Fibroblast of lung (primary cell): ENCODE measurements around the gene AXIN2.

Source experiments
- CTCF ChIP-seq, 2 donors: IDR thresholded peaks in 1 of 2; conservative IDR thresholded peaks in 1 of 2; 1 replicate in 1 of 2; 2 replicates in 1 of 2; pipeline ENCODE4 v1.5.1; 2011 to 2012; ENCODE audit warnings: low read length in 2 of 2, control low read depth in 1 of 2, inconsistent platforms in 1 of 2, low read depth in 1 of 2, mild to moderate bottlenecking in 1 of 2
- EZH2 ChIP-seq: IDR thresholded peaks from 2 replicates; pipeline ENCODE4 v1.5.1; 2012; ENCODE audit warnings: low read length, control low read depth, mild to moderate bottlenecking; ENCODE audit errors: missing control alignments

- TF ChIP-seq CTCF (conservative IDR thresholded peaks at IDR 0.05 in 1 of 2, IDR thresholded peaks at IDR 0.05 in 1 of 2; ENCODE audit: low read depth in 1 of 2, low read length in 2 of 2) (no peak), EZH2 (no peak)
Observed at GRCh38 chr17:65553009-65553645, 8.3 kb downstream of the AXIN2 start.
